GM21423 (cell line): ENCODE results near the gene LRP2.
"Not testable (repeated sequence)": the region's sequence is repeated elsewhere in the genome, so short reads cannot be mapped to it uniquely, and the experiment has no call there.

Experiments used
- ATAC-seq: cut with Tn5 transposase; IDR thresholded peaks from one replicate; pipeline ENCODE4 v1.9.1; 2021; ENCODE audit warnings: mild to moderate bottlenecking, moderate library complexity; ENCODE audit not compliant: unreplicated experiment

Gene LRP2

DNA sequence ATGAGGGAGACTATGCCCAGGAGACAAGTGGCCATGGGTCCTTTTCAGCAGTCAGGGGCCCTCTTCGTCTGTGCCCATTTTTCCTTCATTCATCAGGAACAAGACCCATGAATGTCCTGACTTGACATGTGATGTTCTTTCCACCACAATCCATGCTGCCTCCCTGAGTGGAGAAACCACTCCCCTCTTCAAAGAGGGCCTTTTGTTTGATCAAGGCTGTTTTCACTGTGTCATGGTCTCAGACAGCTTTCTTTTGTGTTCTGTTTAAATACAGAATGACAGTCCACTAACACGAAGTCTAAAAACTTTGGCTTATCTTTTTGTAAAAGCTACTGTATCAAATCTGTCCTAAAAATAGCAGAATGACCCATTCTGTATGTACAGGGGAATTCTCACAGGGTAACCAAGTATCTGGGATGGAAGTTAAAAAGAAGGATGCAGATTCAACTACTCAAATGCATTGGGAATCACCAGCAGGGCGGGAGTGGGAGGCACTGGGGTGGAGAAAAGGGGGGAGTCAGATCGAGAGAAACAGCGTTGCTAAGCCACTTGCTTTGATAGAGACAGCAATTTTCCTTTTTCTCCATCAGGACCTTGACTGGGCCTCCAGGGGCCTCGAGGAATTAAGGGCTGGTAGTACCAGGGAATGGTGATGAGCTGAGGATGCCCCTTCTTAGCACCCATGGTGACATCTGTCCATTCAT is 13.9 kb downstream of the LRP2 start:
- no peak for ATAC-seq

DNA sequence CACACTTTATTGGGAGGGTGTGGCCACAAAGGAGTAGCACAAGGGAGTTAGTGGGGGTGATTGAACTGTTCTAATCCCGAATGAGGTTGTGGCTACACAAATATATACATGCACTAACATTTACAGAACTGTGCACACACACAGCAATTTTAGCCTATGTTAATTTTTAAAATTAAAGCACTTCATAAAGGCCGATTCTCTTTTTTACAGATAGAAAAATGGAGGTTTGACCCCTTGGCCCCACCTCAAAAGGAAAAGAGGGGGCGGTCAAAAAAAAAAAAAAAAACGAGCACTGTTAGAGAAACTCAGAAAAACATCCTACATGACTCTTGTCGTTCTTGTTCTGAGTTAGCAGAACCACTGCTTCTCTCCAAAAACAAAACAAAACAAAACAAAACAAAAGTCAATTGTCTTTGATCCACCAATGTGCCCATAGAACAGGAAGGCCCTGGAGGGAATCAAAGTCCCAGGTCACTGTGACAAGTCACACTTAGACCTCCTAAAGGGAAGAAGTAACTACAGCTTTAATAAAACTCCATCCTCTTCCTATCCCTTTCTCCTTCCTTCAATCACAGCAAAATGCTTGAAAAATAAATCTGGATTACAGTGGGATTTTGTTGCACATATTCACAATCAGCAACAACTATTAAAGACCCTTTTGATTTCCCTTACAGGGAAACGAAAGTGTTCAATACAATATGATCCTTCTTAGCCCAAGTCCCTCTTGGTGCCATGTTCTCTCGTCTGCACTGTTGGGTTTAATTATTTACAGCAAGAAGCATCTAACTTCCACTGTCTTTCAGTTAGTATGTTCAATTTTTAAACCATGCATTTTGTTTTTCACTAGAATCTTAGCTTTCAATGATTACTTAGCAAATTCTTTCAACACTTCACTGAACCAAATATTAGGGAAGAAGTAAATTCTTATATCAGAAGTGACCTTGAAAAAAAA is 16.6 kb downstream of the LRP2 start:
- no peak for ATAC-seq

DNA sequence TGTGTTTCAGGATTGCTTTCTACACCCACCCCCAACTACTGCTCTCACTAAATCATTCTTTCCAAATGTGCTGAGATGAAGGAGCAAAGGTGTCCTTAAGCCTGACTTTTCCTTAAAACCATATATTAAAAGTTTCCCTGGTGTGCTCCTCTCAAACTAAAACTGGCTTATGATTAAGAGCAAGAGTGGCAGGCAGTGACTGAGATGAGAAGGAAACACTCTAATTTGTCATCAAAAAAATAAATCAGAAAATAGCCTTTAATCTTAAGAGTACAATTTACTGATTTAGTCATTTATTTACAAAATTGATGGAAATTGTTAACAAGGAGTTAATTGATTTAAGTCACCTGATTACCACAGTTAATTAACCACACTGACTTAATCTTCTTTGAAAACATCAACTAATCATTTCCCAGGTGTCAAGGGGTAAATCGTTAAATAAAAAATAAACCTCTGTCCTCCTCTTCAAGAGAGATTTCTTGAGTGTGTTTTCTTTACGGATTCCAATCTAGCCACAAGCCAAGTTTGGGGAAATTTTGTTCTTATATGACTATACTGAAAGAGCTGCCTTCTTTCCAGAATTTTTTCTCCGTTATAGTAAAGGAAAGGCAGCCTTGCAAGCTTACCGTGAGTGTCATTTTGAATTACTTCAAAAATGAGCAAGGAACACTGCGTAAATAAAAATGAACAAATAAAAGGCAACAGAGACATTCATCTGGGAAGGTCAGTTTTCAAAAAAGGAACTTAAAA is 17.4 kb downstream of the LRP2 start:
- no peak for ATAC-seq

DNA sequence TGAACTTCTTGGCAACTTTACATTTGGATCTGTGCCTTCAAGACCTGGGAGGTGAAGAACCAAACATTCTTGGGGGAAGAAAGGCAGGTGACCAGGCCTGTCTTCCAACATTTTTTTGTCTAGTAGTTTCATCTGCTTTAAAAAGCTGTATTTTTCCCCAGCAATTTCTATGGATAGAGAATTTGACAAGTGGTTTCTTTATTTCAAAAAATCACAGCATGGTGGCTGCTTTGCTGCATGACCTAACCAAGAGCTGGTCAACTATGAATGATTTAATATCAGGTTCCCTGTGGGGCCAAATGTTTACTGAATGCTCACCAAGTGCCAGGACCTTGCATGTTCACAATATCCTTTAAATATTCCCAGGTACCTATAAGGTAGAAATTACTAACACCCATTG is 19.1 kb downstream of the LRP2 start:
- no peak for ATAC-seq

DNA sequence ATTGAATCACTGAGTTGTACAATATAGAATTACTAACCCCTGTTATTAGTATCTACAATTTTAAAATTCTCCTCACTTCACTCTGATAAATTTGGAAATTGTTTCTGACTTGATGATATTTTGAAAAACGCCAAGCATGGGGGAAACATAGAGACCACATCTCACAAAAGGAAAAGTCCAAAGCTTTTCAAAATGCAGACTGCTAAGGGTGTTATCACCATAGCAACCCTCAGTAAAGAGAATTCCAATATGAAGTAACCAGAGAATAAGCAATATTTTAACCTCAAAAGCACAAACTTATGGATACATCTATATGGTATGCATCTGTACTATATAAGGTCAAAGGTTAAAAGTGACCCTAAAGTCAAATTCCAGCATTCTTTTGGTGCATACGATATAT is 22.7 kb downstream of the LRP2 start:
- ATAC-seq = no peak

DNA sequence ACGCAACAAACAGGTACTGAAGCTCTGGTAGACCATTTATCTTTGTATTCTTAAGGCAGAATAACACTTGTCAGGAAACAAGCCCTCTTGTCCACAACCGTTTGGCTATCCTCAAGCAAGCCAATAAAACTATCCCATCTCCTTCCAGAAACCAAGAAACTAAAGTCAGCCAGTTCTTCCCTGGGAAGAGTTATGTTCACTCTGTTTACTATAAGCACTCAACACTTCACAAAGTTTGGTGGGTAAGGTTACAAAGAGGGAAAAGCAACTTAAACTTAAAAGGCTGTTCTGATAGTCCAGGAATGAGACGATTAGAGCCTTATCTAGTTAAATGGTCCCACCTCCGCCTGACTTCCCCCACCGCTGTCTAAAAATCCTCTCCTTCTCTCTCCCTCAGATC is 25.6 kb downstream of the LRP2 start:
- no peak for ATAC-seq

DNA sequence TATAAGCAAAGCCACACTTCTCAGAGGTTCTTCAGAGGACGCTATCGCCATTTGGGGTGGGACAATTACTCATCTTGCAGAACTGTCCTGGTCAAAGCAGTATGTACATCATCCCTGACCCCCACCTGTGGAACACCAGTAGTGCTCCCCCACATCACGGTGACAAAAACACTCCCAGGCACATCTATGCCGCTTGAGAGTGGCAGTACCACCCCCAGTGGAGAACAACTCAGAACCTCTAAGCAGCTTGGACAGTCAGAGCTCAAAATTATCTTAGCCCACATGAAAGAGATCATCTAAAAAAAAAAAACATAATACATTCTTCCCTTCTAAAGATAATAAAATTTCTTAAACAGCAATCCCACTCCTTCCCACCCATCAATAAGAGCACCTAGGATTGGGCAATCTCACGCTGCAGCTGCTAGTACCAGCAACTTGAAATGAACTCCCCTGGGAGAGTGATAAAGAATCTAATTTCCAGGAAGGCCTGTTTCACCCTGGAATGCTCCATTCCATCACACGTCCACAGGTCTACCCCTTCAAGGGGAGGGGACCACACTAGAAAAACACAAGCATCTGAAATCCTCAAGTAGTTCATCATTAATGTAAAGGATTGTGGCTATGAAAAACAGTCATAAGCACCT is 31.7 kb downstream of the LRP2 start:
- ATAC-seq = no peak

DNA sequence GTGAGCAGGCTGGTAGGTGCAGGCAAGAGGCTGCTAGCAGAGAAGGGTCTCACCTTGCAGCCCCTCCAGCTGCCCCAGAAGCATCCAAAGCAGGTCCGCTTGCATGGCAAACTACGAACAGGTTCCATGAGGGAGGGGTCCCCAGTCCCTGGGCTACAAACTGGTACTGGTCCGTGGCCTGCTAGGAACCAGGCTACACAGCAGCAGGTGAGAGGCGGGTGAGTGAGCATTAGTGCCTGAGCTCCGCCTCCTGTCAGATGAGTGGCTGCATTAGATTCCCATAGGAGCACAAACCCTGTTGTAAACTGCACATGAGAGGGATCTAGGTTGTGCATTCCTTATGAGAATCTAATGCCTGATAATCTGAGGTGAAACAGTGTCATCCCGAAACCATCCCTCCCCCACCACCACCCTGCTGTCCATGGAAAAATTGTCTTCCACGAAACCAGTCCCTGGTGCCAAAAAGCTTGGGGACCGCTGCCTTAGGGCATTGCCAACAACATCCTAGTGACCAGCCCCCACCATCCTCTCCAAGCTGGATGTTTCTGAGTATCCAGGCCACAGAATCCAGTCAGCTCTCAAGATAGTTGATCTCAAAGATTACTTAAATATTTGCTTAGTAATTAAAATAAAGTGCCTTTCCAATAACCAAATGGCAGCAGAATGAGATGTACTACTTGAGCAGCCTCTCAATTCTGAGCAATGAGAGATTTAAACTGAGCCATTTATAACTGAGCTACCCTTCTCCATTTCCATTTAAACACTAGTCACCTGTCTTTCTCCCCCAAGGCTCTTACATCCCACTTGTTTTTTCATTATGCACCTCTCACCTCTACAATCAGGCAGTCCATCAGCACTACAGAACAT is 32.4 kb downstream of the LRP2 start:
- no peak for ATAC-seq

DNA sequence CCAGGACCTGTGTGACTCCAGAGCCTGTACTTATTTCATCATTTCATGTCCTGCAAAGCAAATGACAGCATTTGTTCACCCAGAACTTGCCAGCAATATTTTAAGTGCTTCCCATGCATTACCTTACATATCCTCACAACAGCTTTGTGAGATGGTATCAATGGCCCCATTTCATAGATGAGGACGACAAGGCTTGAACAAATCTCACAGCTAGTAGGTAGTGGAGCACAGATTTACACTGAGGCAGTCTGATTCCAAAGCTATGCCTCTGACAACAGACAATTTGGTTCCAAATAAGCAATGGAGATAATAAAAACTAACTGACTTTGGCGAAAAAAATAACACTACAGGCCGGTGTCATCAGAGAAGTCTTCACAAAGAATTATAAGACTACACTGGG is 33.5 kb downstream of the LRP2 start:
- ATAC-seq = no peak

DNA sequence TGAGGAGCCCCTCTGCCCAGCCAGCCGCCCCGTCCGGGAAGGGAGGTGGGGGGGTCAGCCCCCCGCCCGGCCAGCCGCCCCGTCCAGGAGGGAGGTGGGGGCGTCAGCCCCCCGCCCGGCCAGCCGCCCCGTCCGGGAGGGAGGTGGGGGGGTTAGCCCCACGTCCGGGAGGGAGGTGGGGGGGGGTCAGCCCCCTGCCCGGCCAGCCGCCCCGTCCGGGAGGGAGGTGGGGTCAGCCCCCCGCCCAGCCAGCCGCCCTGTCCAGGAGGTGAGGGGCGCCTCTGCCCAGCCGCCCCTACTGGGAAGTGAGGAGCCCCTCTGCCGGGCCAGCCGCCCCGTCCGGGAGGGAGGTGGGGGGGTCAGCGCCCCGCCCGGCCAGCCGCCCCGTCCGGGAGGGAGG is 34.5 kb downstream of the LRP2 start:
- ATAC-seq = not testable (repeated sequence)

DNA sequence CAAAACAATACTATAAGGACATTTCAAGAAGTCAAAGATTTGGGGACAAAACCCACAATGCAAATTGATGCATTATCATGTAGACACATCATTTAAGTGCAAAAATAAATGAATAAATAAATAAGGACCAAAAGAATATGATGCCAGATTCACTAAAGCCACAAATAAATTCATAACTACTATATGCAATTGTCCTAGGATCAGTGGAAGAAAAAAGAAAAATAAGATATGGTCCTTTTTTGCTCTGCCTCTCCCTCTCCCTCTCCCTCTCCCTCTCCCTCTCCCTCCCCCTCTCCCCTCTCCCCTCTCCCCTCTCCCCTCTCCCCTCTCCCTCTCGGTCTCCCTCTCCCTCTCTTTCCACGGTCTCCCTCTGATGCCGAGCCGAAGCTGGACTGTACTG is 36.4 kb downstream of the LRP2 start:
- not testable (repeated sequence) for ATAC-seq

DNA sequence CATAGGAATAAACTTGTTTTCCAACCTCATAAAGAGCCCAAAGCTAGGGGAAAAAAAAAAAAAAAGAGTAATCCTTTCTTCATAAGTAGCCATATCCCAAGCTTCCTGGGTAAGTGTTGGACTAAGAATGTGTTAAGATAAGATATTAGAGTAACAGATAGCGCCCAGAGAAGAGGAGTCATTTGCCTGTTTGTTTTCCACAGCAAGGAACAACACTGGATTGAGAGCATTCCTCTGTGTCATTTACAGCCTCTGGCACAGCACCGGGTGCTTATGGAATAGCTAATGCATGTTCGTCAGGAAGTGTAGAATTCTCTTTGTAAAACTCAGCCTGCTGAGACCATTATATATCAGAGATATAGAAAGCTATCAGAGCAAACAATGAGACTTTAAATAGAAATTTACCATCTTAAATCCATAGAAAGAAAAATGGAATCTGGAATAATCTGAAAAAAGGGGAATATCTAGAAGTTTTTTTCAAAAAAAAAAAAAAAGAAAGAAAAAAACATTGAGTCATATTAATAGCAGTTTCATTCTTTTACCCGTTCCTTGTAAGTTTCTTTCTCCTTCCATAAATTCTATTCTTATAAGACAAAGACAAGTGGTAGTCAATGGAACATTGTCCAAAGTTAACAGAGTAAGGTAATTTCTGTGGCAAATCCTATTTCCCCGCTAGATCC is 37.6 kb downstream of the LRP2 start:
- no peak for ATAC-seq

DNA sequence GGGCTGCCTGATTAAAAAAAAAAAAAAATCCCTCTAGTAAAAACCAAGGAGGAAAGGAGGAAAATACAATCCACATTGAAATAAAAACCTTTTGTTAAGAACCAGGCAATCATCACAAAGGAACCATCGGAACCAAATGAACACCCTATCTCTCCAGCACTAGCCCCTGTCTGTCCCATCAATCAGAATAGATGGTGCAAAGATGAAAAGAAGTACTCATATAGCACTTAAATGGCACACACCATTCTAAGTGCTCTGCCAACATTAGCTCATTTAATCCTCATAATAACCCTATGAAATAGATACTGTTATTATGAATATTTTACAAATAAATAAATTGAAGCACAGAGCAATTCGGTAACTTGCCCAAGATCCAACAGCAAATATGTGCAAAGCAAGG is 38.5 kb downstream of the LRP2 start:
- ATAC-seq = no peak

DNA sequence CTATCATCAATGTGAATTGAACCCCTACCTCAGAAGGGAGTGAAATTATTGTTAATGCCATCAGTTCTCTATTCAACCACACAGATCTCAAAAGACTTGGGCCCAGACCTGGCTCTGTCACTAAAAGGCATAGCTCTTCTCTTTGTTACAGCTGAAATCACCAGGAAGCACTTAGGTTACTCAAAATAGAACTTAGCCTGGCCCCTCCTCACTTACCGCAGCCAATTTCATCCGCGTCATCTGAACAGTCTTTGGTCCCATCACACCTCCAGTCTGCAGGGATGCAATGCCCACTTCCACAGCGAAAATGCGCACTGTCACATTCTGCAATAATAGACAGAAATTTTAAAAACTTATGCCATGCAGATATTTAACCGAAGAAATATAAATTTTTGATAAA is 41.8 kb downstream of the LRP2 start:
- ATAC-seq = no peak

DNA sequence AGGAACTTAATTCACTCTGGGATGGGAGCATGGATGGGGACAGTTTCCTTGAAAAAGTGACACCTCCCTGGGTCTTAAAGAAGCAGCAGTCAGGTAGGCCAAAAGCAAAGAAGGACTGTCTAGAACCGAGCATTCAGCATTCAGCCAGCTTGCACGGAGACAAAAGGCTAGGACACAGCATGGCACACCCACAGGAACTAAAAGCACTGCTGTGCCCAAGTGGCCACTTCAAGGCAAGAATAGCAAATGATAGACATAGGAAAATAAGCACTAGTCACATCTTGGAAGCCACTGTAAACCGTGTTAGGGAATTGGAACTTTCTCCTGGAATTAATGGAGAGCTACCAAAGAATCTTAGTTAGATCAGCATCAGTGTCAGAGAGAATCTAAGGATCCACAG is 47.0 kb downstream of the LRP2 start:
- ATAC-seq = no peak

DNA sequence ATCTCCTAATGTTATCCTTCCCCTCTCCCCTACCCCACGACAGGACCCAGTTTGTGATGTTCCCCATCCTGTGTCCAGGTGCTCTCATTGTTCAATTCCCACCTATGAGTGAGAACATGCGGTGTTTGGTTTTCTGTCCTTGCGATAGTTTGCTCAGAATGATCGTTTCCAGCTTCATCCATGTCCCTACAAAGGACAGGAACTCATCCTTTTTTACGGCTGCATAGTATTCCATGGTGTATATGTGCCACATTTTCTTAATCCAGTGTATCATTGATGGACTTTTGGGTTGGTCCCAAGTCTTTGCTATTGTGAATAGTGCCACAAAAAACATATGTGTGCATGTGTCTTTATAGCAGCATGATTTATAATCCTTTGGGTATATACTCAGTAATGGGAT is 54.0 kb downstream of the LRP2 start:
- not testable (repeated sequence) for ATAC-seq

DNA sequence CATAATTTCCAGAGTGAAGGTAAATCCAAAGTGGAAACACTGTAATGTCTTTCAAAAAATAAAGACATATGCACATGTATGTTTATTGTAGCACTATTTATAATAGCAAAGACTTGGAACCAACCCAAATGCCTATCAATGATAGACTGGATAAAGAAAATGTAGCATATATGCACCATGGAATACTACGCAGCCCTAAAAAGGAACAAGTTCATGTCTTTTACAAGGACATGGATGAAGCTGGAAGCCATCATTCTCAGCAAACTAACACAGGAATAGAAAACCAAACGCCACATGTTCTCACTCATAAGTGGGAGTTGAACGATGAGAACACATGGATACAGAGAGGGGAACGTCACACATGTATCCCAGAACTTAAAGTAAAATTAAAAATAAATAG is 57.6 kb downstream of the LRP2 start:
- ATAC-seq = not testable (repeated sequence)

DNA sequence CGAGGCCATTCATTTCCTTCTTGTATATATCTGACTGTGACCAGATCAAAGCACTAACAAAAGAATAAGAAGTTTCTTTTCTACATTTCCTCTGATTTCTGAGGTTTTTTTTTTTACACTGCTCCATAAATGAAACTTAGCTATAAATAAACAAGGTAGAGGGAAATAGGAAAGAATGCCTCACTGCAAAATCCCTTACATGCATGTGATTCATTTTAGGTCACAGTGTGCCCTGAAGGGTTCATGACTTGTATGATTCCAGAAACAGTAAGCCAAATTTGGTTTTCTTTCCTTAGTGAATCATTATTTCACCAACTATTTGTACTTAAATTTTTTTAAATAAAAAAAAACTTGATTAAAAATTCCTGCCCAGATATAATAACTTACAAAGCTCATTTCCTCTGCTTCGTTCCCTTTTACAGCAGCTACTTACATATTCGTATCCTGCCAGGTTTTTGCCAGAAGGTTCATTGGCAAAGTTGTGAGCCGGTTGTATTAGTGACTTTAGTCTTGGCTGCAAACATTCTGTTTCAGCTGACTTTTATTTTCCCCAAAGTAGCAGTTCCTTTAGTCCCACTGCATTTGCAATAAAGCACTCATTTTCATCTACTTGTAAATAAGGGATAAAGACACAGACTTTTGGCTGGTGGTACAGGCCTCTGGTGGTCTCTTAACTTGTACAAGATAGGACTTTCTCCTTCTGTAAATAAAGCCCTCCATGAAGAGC is 58.6 kb downstream of the LRP2 start:
- ATAC-seq = no peak

DNA sequence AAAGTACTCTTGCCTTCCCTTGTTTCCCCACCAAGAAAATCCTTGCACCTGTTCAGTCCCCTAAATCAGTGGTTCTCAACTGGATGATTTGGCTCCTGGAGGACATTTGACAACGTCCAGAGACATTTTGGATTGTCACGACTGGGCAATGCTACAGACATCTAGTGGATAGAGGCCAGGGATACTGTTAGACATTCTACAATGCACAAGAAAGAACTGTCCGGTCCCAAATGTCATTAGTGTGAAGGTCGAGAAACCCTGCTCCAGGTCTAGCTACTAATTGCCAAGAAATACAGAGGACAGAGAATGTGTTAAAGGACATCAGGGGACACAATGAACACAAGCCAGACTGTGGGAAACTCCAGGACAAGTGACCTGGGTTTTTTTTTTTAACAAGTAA is 60.0 kb downstream of the LRP2 start:
- no peak for ATAC-seq
